Tongue (tissue), 2 donors: Measurements from ENCODE around the gene CISH. TPM values are rescaled to one million over a fixed set of nuclear protein-coding genes. Genes with fewer than 3 reads are reported as not detected.

ENCODE experiments used
- DNase-seq: peaks from one replicate; pipeline ENCODE4 v3.0.0-alpha.2; 2015
- total RNA-seq: library from RNA; depleted of rRNA; stranded (reverse); fragments of >200 nt; gene quantifications from one replicate; pipeline ENCODE4 v1.2.3, GENCODE V29; 2014

Gene CISH
- 6.5 TPM for total RNA-seq

GRCh38 chr3:50611464-50612233 lies at the start of gene CISH:
TSS of gene CISH (minus strand) at chr3:50611774. CDS start at chr3:50611650, 124 bp downstream.
- DNase-seq, result peak; percentile 98

- DNase-seq, result no peak
Observed at GRCh38 chr3:50660386-50660785, 48.8 kb upstream of the CISH start.

GRCh38 chr3:50658831-50659230 lies 47.3 kb upstream of the CISH start:
- DNase-seq, result no peak

- no peak for DNase-seq
Observed at GRCh38 chr3:50658416-50658815, 46.8 kb upstream of the CISH start.

GRCh38 chr3:50657816-50658215 lies 46.2 kb upstream of the CISH start:
- no peak for DNase-seq

GRCh38 chr3:50657407-50657806 lies 45.8 kb upstream of the CISH start:
- DNase-seq, result no peak

- no peak for DNase-seq
Observed at GRCh38 chr3:50656417-50657195, 45.0 kb upstream of the CISH start.

- no peak for DNase-seq
Observed at GRCh38 chr3:50655009-50655830, 43.6 kb upstream of the CISH start.

GRCh38 chr3:50653937-50654595 lies 42.5 kb upstream of the CISH start:
- DNase-seq, result no peak

- no peak for DNase-seq
Observed at GRCh38 chr3:50652709-50653108, 41.1 kb upstream of the CISH start.

GRCh38 chr3:50651920-50652529 lies 40.5 kb upstream of the CISH start:
- DNase-seq, result no peak

- no peak for DNase-seq
Observed at GRCh38 chr3:50651445-50651844, 39.9 kb upstream of the CISH start.

GRCh38 chr3:50650018-50650417 lies 38.4 kb upstream of the CISH start:
- no peak for DNase-seq

- DNase-seq, result peak; percentile 40
Observed at GRCh38 chr3:50649451-50649931, 37.9 kb upstream of the CISH start.

GRCh38 chr3:50648944-50649343 lies 37.4 kb upstream of the CISH start:
- DNase-seq, result no peak

GRCh38 chr3:50648313-50648712 lies 36.7 kb upstream of the CISH start:
- no peak for DNase-seq

GRCh38 chr3:50645378-50645777 lies 33.8 kb upstream of the CISH start:
- no peak for DNase-seq

GRCh38 chr3:50644561-50644960 lies 33.0 kb upstream of the CISH start:
- DNase-seq, result peak; percentile 8

- DNase-seq, result no peak
Observed at GRCh38 chr3:50642382-50642781, 30.8 kb upstream of the CISH start.

- no peak for DNase-seq
Observed at GRCh38 chr3:50639055-50639494, 27.5 kb upstream of the CISH start.

GRCh38 chr3:50637945-50638344 lies 26.4 kb upstream of the CISH start:
- DNase-seq, result no peak

GRCh38 chr3:50637011-50637410 lies 25.4 kb upstream of the CISH start:
- no peak for DNase-seq
